Ishikawa (cell line): ENCODE data around the gene REC114.

Experiments
- CEBPB ChIP-seq: IDR thresholded peaks from 2 replicates; pipeline ENCODE4 v1.6.1; 2012
- EGR1 ChIP-seq: IDR thresholded peaks from 2 replicates; pipeline ENCODE4 v1.6.1; 2012
- EP300 ChIP-seq: IDR thresholded peaks from 2 replicates; pipeline ENCODE4 v1.6.1; 2012; ENCODE audit warnings: borderline replicate concordance
- MAX ChIP-seq: IDR thresholded peaks from 2 replicates; pipeline ENCODE4 v1.6.1; 2012
- RAD21 ChIP-seq: IDR thresholded peaks from 2 replicates; pipeline ENCODE4 v1.6.1; 2012; ENCODE audit warnings: low read depth
- REST ChIP-seq: IDR thresholded peaks from 2 replicates; pipeline ENCODE4 v1.6.1; 2012; ENCODE audit warnings: low read depth, mild to moderate bottlenecking
- TAF1 ChIP-seq: IDR thresholded peaks from 2 replicates; pipeline ENCODE4 v1.6.1; 2012; ENCODE audit warnings: low read depth, mild to moderate bottlenecking
- ZBTB7A ChIP-seq: IDR thresholded peaks from 2 replicates; pipeline ENCODE4 v1.6.1; 2012; ENCODE audit warnings: low read depth

- TF ChIP-seq REST (no peak), RAD21 (no peak), CEBPB (no peak), TAF1 (no peak), EGR1 (no peak), ZBTB7A (no peak), MAX (no peak), EP300 (no peak)
Measured at GRCh38 chr15:73589766-73590165, 146.8 kb downstream of the REC114 start.
